Renal pelvis (tissue), 4 donors: ENCODE results near the gene EXOC4. TPM values are rescaled to one million over a fixed set of nuclear protein-coding genes. Genes with fewer than 3 reads are reported as not detected.

ENCODE experiments used
- DNase-seq: peaks from one replicate; pipeline ENCODE4 v3.0.0-alpha.2; 2013
- polyA plus RNA-seq, 3 donors: library from polyadenylated mRNA; unstranded; fragments of 120-200 nt; gene quantifications; one replicate each; pipeline ENCODE4 v1.2.1, GENCODE V29; 2013; ENCODE audit not compliant: insufficient read length in 3 of 3

EXOC4 gene
- polyA plus RNA-seq, 3 donors = 66.8 to 69.1 (median 67.4) TPM

DNA sequence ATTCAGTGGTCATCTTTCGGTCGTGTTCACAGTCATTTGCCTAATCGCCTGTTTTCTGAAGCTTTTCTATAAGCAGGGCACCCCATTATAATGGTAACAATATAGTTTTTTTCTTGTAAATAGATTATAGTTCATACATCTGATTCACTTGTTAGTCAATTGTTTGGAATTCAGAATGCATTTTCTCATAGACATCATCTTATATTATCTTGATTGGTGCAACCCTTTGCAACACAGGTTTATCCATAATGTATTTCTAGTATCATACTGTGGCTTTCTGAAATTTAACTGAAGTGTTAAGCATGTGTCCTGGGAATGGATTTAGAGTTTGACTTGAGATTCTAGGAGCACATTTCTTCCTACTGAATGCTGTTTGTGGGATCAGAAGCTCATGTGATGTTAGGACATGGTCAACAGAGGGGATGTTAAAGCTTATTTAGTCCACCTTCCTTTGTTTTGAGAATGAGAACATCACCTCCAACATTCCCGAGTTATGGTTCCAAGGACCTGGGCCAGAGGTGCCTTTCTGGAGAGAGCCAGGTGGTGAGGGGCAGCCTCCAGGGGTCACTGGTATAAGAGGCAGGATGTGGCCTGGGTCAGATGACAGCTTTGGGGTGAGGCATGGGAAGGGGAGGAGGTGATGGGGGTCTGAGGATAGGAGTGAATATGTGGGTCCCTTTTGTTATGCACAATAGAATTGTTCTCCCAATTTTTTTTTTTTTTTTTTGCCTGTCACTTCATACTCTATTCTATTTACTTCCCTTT lies 415.6 kb downstream of the EXOC4 start:
- DNase-seq = no peak

DNA sequence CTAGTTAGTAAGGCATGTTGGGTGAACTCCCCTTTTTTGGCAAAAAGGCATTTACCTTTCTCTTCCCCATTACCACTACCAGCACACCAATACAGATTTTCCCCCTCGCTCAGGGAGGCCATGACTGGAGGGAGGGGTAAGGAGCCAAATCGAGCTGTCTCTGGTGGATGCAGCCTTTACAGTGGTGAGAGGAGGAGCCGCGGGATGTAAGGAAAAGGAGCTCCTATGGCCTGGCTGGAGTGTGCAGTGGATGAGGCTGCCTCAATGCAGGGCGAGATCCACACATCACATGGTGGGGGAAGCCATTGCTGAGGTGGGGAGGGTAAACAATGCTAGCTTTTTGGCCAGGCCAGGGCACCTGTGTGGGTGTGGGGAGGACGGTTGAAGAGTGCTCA lies 416.2 kb downstream of the EXOC4 start:
- no peak for DNase-seq

DNA sequence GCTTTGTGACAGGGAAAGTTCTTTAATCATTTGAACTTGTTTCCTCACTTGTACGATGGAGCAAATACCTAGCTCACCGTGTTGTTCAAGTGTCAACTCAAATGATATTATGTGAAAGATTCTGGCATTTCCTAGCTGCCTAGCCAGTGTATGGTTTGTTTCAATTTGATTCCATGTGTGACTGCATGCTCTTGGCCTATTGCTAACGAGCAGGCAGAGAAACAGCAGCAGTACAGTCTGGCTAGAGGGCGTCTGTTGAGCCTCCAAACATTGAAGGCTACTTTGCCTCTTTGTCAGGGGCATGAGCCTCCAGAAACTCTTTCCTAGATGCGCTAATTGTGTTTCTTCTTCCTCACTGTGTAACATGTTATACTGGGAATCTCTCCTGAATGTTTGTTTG lies 417.4 kb downstream of the EXOC4 start:
- DNase-seq = no peak

DNA sequence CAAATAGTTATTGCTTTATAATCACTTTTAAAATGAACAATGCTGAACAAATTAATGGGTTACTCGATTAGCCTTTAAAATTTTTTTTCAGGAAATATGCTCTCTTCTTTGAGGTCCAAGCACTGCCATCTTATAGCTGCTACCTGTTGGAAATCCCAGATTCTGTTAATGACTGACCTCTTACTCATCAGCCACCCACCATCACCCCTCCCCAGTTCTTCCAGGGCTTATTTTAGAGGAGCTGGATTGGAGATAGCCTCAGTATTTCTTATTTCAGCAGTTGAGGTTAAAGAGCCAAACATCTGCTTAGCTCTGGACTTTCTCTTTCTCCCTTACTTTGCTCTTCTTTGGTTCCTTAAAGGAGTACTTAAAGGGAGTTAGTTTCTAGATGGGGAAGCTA lies 420.0 kb downstream of the EXOC4 start:
- no peak for DNase-seq

DNA sequence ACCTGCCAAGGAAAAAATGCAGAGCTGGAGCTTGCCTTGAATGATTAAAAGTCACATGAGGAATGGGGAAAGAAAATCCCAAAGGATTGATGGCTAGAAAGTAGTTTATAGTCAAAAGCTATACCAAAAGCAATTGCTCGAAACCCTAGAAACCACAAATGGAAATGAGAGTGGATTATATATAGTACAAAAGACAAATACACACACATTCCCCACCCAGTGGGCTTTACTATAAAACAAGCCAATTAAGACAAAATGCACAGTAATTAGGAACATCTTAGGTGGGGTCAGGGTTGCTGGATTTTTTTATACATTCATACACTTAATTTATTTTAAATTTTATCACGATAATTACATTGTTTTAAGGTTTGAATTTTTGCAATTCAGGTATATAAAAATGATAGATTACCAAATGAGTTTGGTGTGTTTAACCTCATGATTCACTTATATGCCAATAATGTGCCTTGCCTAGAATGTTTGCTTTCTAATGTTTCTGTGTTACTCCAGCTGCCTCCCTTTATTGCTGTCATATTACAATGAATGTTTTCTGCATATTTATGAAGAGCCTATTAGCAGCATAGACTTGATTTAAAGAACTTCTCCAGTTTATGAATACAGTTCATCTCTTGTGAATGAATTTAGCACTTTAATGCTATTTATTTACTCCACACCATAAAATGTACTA lies 421.3 kb downstream of the EXOC4 start:
- DNase-seq = no peak

DNA sequence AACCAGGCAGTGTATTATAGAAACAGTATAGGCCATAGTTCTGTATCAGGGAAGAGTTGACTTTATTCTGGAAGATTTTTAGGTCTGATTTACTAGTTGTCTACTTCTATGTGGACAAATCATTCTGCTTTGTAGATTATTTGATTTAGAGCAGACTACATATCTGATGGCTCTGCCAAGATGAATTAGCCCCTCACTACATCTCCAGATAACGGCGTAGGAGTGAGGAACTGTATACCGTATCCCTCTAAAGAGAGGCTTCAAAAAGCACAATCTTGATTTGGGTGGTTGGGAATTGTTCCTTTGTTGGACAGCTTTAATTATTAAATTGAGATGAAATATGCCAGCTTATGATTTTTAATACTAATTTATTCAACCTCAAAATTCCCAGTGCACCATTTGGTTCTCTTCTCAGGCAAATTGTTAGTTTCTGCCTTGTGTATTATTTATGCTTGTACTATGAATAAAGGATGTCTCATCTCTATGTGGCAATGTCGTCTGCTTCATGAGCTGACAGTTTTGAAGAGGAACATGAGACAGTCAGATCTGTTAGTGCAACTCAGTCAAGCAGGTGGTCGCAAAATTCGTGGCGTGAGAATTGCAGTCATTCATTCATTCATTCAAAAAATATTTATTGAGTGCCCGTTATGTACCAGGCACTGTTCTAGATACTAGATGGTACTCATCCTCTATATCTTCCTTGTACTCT lies 422.8 kb downstream of the EXOC4 start:
- DNase-seq = no peak

DNA sequence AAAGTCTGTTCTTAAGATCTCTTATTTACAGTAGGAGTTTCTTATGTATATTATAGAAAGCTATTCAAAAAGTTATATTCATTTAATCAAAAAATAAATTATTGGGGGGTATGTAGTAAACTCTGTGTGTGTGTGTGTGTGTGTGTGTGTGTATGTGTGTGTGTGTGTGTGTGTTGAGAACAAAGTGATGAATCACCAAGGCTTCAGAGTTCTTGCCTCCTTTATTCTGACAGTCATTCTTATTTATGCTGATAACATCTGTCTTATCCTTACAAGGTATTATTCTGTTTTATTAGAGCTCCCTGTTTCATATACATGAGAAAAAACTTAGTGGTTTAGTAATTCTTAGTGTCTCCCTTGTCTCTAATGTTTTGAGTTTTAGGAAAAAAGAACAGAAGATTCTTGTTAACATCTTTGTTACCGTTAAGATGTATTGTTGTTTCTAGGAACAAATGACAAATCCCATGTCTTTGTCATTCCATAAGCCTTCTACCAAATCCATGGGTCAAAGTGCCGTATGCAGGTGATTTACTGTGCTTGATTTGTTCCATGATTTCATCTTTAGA lies 424.0 kb downstream of the EXOC4 start:
- no peak for DNase-seq

DNA sequence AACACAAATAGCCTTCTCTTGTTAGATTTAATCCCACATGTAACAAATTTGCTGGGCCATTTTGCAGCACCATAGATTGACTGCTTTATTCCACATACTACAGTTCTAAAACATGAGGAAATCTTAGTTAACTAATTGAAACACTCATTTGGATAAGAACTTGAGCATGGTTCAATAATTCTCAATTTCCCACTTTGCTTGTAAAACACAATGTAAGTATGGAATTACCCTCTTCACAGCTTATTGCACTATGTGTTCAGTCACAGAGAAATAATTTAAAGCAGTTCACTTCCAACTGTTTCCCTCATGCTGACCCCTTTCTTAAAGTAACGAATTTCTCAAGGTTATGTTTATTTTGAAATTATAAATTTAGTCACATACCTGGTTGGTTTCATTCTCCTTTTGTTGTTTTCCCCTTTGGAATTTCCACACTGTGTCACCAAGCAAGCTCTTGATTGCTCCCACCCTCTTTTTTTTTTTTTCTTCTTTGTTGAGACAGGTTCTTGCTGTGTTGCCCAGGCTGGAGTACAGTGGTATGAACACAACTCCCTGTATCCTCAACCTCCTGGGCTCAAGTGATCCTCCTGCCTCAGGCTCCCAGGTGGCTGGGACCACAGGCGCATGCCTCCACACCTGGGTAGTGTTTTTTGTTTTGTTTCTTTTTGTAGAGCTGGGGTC lies 425.4 kb downstream of the EXOC4 start:
- no peak for DNase-seq

DNA sequence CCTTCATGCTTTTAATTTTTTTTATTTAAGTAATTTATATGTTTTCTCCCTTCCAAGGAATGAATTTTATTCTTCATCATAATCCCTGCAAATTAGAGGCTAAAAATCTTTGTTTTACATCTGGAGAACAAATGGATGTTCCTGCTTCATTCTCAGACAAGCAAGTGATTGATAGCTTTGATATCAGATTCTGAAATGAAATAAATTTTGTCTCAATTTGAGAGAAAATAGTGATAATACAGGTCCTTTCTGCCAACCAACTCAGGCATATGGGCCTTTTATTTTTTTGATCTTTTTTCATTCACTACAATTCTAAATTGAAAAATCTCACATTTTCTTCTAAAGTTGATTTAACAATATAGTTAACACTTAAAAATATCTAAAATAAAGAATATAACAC lies 427.1 kb downstream of the EXOC4 start:
- DNase-seq = no peak

DNA sequence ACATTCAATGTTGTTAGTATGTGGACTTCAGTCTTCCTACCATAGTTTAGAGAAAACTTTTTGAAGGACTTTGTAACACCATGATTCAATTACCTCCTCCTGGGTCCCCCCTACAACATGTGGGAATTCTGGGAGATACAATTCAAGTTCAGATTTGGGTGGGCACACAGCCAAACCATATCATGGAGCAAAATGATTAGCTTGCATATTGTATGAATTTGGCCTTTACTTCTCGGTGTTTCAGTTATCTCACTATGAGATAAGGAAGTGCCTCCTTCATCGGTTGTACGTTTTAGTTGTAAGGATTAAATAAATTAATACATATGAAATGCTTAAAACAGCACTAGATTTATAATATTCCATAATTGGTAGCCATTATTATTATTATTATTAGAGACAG lies 428.7 kb downstream of the EXOC4 start:
- no peak for DNase-seq

DNA sequence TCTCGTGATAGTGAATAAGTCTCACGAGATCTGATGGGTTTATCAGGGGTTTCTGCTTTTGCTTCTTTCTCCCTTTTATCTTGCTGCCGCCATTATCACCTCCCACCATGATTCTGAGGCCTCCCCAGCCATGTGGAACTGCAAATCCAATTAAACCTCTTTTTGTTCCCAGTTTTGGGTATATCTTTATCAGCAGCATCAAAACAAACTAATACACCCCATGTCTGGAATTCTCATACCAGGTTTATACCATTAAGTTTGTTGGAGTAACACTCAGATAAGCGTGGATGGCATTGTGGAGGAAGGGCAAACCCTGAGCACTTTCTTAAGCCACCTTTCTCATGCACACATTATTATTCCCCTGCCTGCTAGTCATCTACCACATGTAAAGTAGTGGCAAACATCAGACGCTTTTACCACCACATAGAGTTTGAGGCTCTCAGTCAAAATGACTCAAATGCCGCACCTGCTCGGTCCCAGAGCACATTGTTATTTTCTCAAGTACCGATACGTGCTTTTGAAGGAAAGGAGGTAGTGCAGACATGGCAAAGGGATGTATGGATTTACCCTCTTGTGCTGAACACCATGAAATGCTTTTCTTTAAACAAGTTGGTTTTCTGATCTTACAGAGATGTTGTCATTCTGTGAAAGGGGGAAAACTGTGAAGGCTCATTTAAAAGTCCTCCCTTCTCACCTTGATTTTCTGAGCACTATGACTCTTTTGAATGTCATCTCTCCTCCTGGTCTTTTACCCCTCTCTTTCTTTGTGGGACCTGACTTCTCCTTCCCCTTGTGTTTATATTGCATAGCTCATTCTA lies 429.7 kb downstream of the EXOC4 start:
- no peak for DNase-seq

DNA sequence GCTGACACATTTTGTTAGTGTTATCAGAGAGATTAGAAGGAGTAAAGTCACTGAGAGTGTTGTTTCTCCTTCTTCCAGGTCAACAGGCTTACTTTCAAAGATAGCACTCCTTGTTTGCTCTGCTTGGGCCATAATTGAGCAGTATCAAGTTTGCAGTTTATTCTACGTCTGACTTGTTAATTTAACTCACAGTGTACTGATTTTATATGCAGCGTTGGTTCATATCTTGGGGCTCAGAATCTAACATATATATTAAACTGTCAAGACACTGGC lies 430.2 kb downstream of the EXOC4 start:
- DNase-seq = no peak

DNA sequence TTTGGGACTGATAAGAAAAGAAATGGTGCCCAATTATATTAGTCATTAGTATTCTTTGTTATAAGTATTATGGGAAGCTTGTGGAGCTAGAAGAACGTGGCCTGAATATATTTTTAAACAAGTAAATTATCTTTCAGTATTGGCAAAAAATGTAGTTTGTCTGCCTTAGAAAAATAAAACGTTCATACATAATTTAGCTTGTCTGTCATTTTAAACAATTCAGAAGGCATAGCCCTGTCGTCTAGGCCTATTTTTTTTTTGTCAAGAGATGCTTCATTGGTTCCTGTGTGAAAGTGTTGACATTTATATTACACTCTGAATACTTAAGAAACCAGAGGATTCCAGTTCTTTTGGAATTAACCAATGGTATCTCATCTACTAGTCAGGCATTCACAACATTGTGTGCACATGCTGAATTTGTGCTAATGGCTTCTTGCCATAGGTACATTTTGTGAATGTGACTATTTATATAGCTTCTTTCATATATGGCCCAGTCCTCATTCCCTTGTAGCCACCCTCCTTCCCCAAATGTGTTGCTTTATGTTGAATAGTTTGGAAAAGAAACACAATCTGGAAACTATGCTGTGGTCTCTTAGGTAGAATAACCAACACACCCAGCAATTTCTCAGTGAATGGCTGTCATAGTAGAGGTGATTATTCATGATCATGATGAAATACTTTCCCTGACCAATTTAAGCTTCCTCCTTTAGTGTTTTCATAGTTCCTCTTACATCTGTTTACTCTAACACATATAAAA lies 435.8 kb downstream of the EXOC4 start:
- DNase-seq = no peak

DNA sequence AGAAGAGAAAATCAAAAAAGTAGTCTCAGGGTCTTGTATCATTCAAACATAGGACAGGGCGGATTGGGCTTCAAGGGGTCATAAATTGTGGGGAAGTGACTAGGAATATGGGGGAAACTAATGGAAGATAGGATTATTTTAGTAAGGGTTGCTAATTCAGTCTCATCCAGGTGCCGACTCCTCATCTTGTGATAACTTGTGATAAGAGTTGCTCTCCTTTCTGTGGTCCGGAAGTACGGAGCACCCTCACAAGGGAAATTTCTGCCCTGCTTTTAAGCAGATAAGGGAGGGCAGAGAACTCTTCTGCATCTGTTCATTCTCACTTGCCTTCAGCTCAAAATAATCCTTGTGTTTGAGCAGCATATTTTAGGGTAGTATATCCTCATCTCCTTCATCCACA lies 437.9 kb downstream of the EXOC4 start:
- no peak for DNase-seq

DNA sequence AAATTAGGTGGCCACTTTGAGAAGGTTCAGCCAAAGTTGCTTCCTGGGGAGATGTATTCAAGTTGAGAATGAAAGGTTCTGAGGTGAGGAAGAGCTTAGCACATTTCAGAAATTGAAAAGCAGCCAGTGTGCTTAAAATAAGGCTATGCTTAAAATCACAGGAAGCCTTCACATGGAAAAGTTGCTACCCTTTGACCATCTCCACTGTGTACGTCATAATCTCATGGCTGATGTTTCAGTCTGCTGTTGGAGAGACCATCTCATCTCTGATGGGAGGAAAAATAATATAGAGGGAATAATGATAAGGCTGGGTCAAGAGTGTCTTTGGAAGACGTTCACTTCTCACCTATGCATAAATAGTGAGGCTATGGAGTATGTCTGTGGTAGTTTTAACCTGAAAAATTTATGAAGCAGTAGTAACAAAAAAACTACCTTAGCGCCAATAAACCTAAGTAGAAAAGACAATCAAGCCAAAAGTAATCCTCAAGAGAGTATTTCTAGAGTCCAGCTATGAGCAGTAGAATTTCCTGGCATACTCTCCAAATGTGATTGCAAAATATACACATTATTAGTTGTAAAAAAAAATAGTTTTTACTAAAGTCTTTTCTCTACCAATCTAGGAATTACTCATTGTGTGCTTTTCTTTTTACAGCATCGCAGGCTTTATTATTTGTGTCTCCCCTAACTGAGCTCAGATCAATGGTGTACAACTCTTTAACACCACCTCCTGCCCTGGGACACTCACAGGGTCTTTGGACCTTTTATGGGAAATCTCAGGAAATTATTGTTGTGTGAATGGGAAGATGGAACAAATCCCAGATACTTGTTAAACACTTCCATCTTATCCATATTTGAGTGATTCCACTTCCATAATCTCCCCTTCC lies 439.1 kb downstream of the EXOC4 start:
- no peak for DNase-seq

DNA sequence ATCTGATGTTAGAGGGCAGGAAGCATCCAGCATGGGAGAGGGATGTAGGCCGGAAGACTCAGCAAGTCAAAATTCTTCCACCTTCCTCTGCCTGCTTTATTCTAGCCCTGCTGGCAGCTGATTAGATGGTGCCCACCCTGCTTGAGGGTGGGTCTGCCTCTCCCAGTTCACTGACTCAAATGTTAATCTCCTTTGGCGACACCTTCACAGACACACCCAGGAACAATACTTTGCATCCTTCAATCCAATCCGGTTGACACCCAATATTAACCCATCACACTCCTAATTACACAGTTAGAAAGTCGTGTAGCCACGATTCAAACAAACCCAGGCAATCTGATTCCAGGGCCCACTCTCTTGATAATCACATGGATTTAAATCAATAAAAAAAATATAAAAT lies 440.4 kb downstream of the EXOC4 start:
- DNase-seq = no peak

DNA sequence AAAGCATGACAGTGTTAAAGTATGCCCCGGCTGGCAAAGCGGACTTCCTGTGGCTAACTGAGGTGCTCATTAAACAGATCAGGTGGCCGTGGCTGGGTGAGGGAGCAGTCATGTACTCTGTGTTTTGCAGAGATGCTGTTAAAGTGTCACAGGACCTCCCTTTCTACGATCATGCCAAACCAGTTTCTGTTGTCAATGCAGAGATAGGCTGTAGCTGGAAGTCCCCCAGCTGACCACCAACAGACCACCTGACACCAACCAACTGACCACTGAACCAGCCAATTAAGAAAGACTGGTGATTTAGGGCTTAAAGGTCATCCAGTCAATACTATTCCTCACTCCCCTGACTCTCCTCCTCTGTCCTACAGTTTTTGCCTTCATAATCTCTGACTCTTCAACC lies 443.2 kb downstream of the EXOC4 start:
- peak; percentile 38 for DNase-seq

DNA sequence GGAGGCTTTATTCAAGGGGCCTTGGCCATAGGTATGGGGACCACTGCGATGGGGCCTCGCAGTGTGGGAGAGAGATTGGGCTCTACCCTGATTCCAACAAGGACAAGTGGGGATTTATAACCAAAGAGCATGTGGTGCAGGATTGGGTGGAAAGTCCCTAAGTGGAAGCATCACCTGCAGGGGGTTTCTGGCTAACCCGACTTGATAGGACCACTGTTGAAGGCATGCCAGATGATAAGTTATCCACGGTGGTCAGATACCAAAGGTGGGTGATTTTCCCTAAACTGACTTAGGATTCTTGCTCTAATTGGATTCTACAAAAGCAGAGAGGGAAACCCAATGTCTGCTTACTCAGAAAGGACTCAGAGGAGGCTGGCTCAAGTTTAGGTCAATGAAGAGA lies 444.7 kb downstream of the EXOC4 start:
- no peak for DNase-seq

DNA sequence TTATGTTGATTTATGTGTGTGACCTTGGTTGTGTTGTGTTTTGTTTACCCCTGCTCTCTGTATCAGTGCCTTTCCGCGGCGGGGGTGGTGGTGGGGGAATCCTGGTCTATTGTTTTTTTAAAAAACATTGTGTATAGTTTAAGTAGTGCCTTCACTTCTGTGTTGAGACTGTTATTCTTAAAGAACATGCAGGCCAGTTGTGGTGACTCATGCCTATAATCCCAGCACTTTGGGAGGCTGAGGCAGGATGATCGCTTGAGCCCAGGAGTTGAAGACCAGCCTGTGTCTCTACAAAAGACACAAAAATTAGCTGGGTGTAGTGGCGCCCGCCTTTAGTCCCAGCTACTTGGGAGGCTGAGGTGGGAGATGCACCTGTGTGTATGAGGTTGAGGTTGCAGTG lies 445.2 kb downstream of the EXOC4 start:
- no peak for DNase-seq

DNA sequence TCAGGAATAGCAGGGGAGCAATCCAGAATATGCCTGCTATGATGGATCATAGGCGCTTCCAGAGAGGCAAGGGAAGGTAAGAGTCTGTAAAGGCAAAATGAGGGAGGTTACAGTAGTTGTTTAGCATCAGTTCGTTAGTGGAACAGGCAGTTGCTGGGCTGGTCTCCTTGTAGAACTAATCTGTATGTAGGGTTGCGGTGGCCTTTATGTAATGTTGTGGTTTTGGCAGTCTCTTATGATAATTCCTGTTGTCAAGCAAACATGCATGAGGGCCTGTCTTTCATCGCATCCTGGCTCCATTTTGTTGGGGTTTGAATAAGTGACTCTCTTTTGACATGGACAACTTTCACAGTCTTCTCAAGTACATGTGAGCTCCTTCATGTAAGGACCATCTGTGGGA lies 446.5 kb downstream of the EXOC4 start:
- DNase-seq = no peak
